Lower leg skin (tissue), 3 donors: Measurements from ENCODE around the gene DPYSL5.

Experiments
- CTCF ChIP-seq, 3 donors: fragments of 450-650 bp; IDR thresholded peaks; one replicate each; pipeline ENCODE4 v1.5.1; 2016; ENCODE audit warnings: antibody characterized with exemption in 3 of 3, mild to moderate bottlenecking in 3 of 3, moderate library complexity in 2 of 3
- POLR2A ChIP-seq, 2 donors: fragments of 450-650 bp; IDR thresholded peaks; one replicate each; pipeline ENCODE4 v1.6.1; 2016 to 2017; ENCODE audit warnings: antibody characterized with exemption in 2 of 2, mild to moderate bottlenecking in 1 of 2, moderate library complexity in 1 of 2

GRCh38 chr2:26913606-26913998, 65.7 kb downstream of the DPYSL5 start:
- TF ChIP-seq CTCF (IDR thresholded peaks at IDR 0.05) (no peak), POLR2A (IDR thresholded peaks at IDR 0.05) (no peak)
